Cortex of kidney (tissue), 1 donor: ENCODE measurements around the gene RUNX2.

Experiments
- DNase-seq: peaks from one replicate; lab custom pipeline; 2025; lab: John Stamatoyannopoulos, UW

Gene RUNX2

GRCh38 chr6:45589367-45589766, 261.2 kb downstream of the RUNX2 start:
- DNase-seq, result no peak

GRCh38 chr6:45590226-45590625, 262.1 kb downstream of the RUNX2 start:
- no peak for DNase-seq

- DNase-seq, result no peak
Measured at GRCh38 chr6:45590696-45591184, 262.6 kb downstream of the RUNX2 start.

- no peak for DNase-seq
Measured at GRCh38 chr6:45591306-45591705, 263.2 kb downstream of the RUNX2 start.

- DNase-seq, result no peak
Measured at GRCh38 chr6:45591890-45592289, 263.8 kb downstream of the RUNX2 start.

DNA sequence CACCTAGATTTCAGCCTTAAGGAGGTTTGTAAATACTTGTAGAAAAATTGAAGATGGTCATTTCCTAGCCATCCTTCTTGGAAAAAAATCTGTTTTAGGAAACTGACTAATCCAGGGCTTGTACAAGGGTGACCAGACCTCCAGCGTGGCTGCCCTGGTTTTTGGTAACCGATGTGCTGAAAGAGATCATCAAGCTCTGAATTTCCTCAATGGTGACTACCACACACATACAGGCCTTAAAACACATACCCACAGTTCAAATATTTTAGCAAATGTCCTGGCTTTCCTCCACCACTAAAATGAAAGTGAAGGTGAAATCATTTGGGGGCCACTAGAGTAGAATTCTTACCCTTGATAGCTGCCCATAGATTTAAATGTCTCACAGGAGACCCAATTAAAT, 264.9 kb downstream of the RUNX2 start:
- no peak for DNase-seq

- DNase-seq, result no peak
Measured at GRCh38 chr6:45595010-45595851, 267.1 kb downstream of the RUNX2 start.

- DNase-seq, result no peak
Measured at GRCh38 chr6:45597424-45597823, 269.3 kb downstream of the RUNX2 start.

GRCh38 chr6:45599053-45599452, 270.9 kb downstream of the RUNX2 start:
- DNase-seq, result no peak

DNA sequence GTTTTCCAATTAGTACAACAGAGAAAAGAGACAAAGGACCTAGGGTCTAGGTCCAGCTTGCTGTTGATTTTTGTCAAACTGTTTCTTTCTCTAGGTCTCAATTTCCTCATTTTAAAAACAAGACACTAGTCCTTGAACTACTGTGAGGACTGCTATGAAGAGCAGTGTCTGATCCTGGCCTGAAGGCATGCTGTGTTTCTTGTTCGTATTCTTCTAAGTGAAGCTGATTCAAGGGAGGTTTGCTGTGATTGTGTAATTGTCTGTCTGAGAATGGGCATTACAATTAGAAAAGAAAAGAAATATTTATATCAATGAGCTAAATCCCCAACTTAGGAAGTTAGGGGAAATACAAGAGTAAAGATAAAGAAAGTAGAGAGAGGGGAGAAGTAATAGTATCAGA, 277.8 kb downstream of the RUNX2 start:
- DNase-seq, result no peak

DNA sequence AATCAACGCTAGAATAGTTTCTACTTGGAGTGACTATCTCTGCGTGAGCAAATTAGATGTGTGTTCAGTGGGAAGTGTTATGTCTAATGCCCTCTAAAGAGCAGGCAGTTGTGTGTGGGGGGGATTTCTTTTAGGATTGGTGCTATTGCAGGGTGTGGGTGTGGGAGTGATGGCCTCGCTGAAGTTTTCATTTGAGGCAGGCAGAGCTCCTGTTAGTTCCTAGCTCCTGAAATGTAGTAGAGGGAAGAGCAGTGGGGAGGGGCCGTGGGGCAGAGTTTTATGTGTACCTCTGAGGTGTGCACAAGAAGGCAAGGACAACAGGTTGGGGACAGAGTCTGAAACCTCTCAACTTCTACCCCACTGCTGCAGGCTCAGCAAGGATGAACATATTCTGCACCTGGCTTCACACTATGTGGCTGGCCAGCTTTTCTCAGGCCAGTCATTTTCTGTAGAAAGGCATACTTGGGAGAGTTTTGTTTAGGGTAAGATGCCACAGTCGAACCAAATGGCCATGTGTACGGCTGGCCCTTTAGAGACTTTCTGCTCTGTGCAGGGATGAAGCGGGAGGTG, 278.8 kb downstream of the RUNX2 start:
- DNase-seq, result no peak

DNA sequence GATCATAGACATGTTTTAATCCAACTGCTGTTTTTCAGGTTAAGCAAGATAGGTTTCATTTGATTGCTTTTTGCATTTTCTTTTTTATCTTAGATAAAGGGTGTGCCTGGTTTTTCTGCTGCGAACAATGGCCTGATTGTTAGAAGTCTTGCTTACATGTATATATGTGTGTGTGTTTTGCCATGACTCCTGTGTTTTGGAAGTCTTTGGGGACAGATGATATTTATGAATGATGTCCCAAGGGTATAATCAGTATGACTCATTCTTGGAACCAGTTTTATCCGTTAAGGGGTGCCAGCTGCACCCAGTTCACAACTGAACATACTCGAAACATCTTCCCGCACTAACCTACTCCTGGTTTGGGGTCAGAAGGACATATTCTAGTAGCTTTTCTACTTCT, 279.7 kb downstream of the RUNX2 start:
- DNase-seq, result no peak

- DNase-seq, result no peak
Measured at GRCh38 chr6:45608252-45608913, 280.3 kb downstream of the RUNX2 start.

GRCh38 chr6:45609141-45609638, 281.1 kb downstream of the RUNX2 start:
- DNase-seq, result no peak

DNA sequence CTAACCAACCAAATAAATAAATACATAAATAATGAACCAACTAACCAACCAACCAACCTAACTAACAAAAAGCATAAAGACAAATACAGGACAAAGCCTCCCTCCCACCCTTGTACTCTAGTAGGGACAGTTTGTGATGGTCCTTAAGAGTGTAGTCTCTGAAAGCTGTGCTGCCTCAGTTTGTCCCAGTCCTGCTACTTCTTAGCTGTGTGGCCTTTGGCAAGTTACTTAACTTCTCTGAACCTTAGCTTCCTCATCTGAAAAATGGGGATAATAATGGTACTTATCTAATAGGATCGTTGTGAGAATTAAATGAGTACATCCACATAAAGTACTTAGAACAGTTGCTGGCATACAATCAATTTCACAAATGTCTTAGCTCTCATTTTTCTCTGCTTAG, 282.2 kb downstream of the RUNX2 start:
- no peak for DNase-seq

- no peak for DNase-seq
Measured at GRCh38 chr6:45610832-45611231, 282.7 kb downstream of the RUNX2 start.

DNA sequence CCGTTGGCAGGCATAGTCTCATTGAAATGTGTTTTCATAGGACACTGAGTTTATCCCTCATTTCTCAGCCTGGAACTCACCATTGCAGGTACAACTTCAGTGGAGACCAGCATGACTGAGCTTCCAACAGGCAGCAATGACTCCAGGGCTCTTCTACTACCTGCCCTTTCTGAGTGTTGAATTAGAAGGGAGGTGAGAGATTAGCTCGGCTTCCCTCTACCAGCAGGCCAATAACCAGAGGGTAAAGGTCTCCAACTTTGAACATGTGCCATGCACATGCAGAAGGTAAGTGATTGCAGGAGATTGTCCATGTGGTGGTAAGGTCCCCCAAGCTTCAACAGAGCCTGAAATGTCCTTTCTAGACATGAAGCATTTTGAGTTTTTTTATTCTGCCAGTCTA, 283.4 kb downstream of the RUNX2 start:
- DNase-seq, result no peak

- DNase-seq, result no peak
Measured at GRCh38 chr6:45613656-45614055, 285.5 kb downstream of the RUNX2 start.

DNA sequence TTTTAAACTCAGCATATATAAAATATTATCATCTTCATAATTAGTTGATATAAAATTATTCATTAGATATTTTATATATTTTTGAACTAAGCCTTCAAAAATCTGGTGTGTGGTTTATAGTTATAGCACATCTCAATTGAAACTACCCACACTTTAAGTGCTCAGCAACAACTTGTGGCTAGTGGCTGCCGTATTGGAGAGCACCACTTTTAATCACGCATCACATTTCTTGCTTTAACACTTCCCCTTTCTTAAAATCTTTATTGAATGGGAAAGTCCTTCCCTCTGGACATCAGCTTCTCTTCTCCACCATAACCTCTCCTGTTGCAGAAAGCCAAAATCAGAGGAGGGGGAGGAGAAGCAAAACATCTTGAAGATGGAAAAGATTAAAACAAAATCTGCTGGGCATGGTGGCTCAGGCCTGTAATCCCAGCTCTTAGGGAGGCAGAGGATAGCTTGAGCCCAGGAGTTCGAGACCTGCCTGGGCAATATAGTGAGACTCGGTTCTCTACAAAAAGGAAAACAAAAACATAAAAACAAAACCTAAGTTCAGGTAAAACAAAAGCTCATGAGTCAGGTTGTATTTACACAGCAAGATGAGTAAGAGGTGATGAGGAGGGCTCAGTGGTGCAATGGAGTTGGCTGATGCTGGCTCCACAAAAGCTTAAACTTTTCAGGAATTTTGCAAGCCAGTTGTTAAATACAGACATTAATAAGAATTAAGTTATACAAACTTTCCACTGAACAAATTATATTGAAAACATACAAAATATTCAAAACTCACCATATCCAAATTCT, 286.6 kb downstream of the RUNX2 start:
- DNase-seq, result no peak

DNA sequence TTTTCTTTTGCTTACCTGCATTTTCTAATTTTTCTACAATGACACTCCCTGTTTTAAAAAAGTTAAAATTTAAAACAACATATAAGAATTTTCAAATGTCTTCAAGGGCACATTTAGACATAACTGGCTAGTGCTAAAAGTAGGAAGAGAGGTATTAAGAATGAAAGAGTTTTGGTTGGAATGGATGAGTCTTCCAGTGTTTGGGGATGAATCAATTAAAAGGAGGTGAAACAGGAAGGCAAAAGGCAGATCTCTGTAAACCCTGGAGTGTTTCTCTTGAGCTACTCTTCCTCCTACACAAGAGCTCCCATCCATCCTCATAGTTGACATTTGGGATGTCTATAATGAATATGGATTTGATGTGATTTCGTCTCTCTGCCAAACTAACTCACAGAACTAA, 288.1 kb downstream of the RUNX2 start:
- DNase-seq, result no peak

- DNase-seq, result no peak
Measured at GRCh38 chr6:45617441-45617840, 289.3 kb downstream of the RUNX2 start.

DNA sequence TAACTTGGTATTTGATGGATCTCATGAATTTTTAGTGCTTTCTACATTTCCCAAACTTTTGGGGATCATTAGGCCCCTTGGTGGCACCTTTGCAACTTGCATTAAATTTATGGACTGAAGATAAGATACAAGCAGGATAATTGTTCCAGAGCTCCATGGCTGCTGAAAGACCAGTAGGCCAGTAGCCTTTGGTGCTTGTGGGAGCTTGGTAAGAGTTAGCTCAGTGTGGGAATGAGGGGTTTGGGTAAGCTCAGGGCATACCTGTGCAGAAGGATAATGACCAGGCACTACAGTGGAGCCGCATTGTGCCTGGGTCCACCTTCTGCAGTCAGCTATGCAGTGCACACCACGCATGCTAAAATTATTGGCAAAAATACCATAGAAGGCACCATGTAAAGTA, 290.1 kb downstream of the RUNX2 start:
- no peak for DNase-seq
